Smooth muscle cell (in vitro differentiated cells): ENCODE data around the gene DGKE. TPM values are rescaled to one million over a fixed set of nuclear protein-coding genes. Genes with fewer than 3 reads are reported as not detected.

Experiments
- DNase-seq: peaks from one replicate; lab custom pipeline; 2025; ENCODE audit not compliant: unreplicated experiment; lab: John Stamatoyannopoulos, UW
- H2AFZ ChIP-seq: fragments of 200-600 bp; sonication (generic); 2 replicates; pipeline ENCODE4 v1.6.0; 2016; ENCODE audit warnings: antibody characterized with exemption, low read depth, mild to moderate bottlenecking
- H3F3A ChIP-seq: fragments of 200-600 bp; sonication (generic); 2 replicates; pipeline ENCODE4 v1.6.0; 2017; ENCODE audit warnings: antibody characterized with exemption, low read depth
- H3K27ac ChIP-seq: fragments of 200-600 bp; sonication (generic); 2 replicates; pipeline ENCODE4 v1.5.1; 2016; ENCODE audit warnings: low read depth, mild to moderate bottlenecking
- H3K27me3 ChIP-seq: fragments of 200-600 bp; sonication (generic); 2 replicates; pipeline ENCODE4 v1.6.1; 2016; ENCODE audit warnings: low read depth, mild to moderate bottlenecking
- H3K36me3 ChIP-seq: fragments of 200-600 bp; sonication (generic); 2 replicates; pipeline ENCODE4 v1.5.1; 2016; ENCODE audit warnings: low read depth
- H3K4me1 ChIP-seq: fragments of 200-600 bp; sonication (generic); 2 replicates; pipeline ENCODE4 v1.5.1; 2016; ENCODE audit warnings: low read depth
- H3K4me2 ChIP-seq: fragments of 200-600 bp; sonication (generic); 2 replicates; pipeline ENCODE4 v1.6.0; 2016; ENCODE audit warnings: mild to moderate bottlenecking
- H3K4me3 ChIP-seq: fragments of 200-600 bp; sonication (generic); 2 replicates; pipeline ENCODE4 v1.5.1; 2016; ENCODE audit warnings: mild to moderate bottlenecking
- H3K79me2 ChIP-seq: fragments of 200-600 bp; sonication (generic); 2 replicates; pipeline ENCODE4 v1.6.0; 2016; ENCODE audit warnings: low read depth, mild to moderate bottlenecking
- H3K9ac ChIP-seq: fragments of 200-600 bp; sonication (generic); 2 replicates; pipeline ENCODE4 v1.6.0; 2016; ENCODE audit warnings: low read depth
- H3K9me3 ChIP-seq: fragments of 200-600 bp; sonication (generic); replicated peaks from 2 replicates; pipeline ENCODE4 v1.5.1; 2016; ENCODE audit warnings: low read depth
- H4K20me1 ChIP-seq: fragments of 200-600 bp; sonication (generic); 2 replicates; pipeline ENCODE4 v1.6.0; 2016; ENCODE audit warnings: low read depth
- WGBS: methylation state at CpG from one replicate; pipeline ENCODE4 v1.1.7; 2016; ENCODE audit warnings: low lambda C conversion rate; 5-methylcytosine and 5-hydroxymethylcytosine counted together
- microRNA counts: library from miRNA; unstranded; fragments of <30 nt; microRNA quantifications from one replicate; lab custom pipeline; 2016
- polyA plus RNA-seq: library from polyadenylated mRNA; unstranded; fragments of >200 nt; fragmentation: Nextera tagmentation; extraction: Ambion mirVana; gene quantifications from 2 replicates; pipeline ENCODE4 v1.2.1, GENCODE V29; 2016
- small RNA-seq: library from RNA; depleted of rRNA; stranded (forward); fragments of <200 nt; gene quantifications from one replicate; pipeline ENCODE3, GENCODE V24; 2014
- total RNA-seq: library from RNA; depleted of rRNA; stranded (reverse); fragments of >200 nt; gene quantifications from 2 replicates; pipeline ENCODE4 v1.2.3, GENCODE V29; 2014
- TF ChIP-seq, protein P1 (sequence below): fragments of 200-600 bp; sonication (generic); IDR thresholded peaks from 2 replicates; pipeline ENCODE4 v1.5.1; 2017; ENCODE audit warnings: borderline replicate concordance, mild to moderate bottlenecking, antibody characterized with exemption; ENCODE audit not compliant: insufficient read depth, poor library complexity, severe bottlenecking

DGKE gene
- total and polyA plus RNA-seq, 2 experiments from 2014 or later = 1.2 to 5.9 TPM

DNA sequence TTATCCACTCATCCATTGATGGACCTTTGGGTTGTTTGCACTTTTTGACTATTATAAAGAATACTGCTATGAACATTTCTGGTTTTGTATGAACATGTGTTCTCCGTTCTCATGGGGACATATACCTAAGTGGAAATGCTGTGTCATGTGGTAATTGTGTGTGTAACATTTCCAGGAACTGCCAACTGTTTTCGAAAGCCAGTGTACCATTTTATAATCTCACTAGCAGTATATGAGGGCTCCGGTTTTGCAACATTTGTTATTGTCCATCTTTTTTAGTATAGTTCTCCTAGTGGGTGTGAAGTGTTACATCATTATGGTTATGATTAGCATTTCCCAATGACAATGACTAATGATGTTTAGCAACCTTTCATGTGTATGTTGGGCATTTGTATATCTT lies 85.0 kb downstream of the DGKE start:
- no peaks in the 10 kb centered on the region for H3F3A ChIP-seq
- WGBS = 88% methylated on average over 3 of the region's 3 CpGs
- no peak overlapping the region for H3K4me3 ChIP-seq
- no peak overlapping the region for H3K9ac ChIP-seq
- no peak overlapping the region for H3K4me2 ChIP-seq
- DNase-seq = no peak
- peaks cover 4% of the 10 kb centered on the region for H3K4me1 ChIP-seq
- no peaks in the 10 kb centered on the region for H3K36me3 ChIP-seq
- H2AFZ ChIP-seq = no peak overlapping the region
- TF ChIP-seq, protein P1, sequence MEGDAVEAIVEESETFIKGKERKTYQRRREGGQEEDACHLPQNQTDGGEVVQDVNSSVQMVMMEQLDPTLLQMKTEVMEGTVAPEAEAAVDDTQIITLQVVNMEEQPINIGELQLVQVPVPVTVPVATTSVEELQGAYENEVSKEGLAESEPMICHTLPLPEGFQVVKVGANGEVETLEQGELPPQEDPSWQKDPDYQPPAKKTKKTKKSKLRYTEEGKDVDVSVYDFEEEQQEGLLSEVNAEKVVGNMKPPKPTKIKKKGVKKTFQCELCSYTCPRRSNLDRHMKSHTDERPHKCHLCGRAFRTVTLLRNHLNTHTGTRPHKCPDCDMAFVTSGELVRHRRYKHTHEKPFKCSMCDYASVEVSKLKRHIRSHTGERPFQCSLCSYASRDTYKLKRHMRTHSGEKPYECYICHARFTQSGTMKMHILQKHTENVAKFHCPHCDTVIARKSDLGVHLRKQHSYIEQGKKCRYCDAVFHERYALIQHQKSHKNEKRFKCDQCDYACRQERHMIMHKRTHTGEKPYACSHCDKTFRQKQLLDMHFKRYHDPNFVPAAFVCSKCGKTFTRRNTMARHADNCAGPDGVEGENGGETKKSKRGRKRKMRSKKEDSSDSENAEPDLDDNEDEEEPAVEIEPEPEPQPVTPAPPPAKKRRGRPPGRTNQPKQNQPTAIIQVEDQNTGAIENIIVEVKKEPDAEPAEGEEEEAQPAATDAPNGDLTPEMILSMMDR = no peak
- no peaks in the 10 kb centered on the region for H3K9me3 ChIP-seq
- no peak overlapping the region for H3K27ac ChIP-seq
- no peaks in the 10 kb centered on the region for H4K20me1 ChIP-seq
- H3K79me2 ChIP-seq = no peaks in the 10 kb centered on the region
- H3K27me3 ChIP-seq = no peaks in the 10 kb centered on the region

MicroRNA genes within 50 kb of the gene (microRNA counts, 767-probe panel; counts per million panel counts)
- microRNA hsa-miR-3614-5p (lab: Ali Mortazavi, UCI) = 183 counts per million

Small RNA genes within 50 kb of the gene (small RNA-seq; reads per million reads assigned to genes)
- gene AC015912.2 = not detected
- gene RNU6-1158P = not detected

Other genes starting within 250 kb of the DGKE start
- gene NOG, start 240.5 kb upstream of the DGKE start, total RNA-seq = 7.7 and 13.6 TPM in 2 replicates
- 4.6 and 18.1 TPM in 2 replicates for gene NOG, start 240.5 kb upstream of the DGKE start, polyA plus RNA-seq
- 0.31 TPM in 1 of 2 replicates, not detected in the other for gene C17orf67, start 231 bp upstream of the DGKE start, total RNA-seq
- gene C17orf67, start 231 bp upstream of the DGKE start, polyA plus RNA-seq = 0.47 and 0.73 TPM in 2 replicates
- 7.1 and 14.0 TPM in 2 replicates for gene TRIM25, start 79.9 kb downstream of the DGKE start, total RNA-seq
- gene TRIM25, start 79.9 kb downstream of the DGKE start, polyA plus RNA-seq = 2.6 and 4.2 TPM in 2 replicates
- gene COIL, start 126.9 kb downstream of the DGKE start, total RNA-seq = 29.2 and 30.3 TPM in 2 replicates
- gene COIL, start 126.9 kb downstream of the DGKE start, polyA plus RNA-seq = 15.5 and 20.3 TPM in 2 replicates
- gene SCPEP1, start 144.0 kb downstream of the DGKE start, total RNA-seq = 32.0 and 48.5 TPM in 2 replicates
- gene SCPEP1, start 144.0 kb downstream of the DGKE start, polyA plus RNA-seq = 37.0 and 42.8 TPM in 2 replicates